HFF-Myc (cell line): Measurements from ENCODE around the gene CPT1B.

Source experiments
- DNase-seq: peaks from one replicate; pipeline ENCODE4 v3.0.0-alpha.2; 2011; ENCODE audit warnings: low read depth; ENCODE audit errors: extremely low read depth
- H3K4me3 ChIP-seq: replicated peaks from 2 replicates; pipeline ENCODE4 v1.5.1; 2011; ENCODE audit warnings: low read depth, mild to moderate bottlenecking, control low read depth, low read length
- CTCF ChIP-seq: IDR thresholded peaks from 2 replicates; pipeline ENCODE4 v1.5.1; 2012; ENCODE audit warnings: mild to moderate bottlenecking, low read depth, low read length, control low read depth; ENCODE audit errors: missing control alignments

The CPT1B gene

GRCh38 chr22:50569896-50570535, 8.2 kb downstream of the CPT1B start:
- TF ChIP-seq CTCF: no peak
- no peak overlapping the region for H3K4me3 ChIP-seq
- no peak for DNase-seq

GRCh38 chr22:50569041-50569459, 9.2 kb downstream of the CPT1B start:
- no peak overlapping the region for H3K4me3 ChIP-seq
- no peak for TF ChIP-seq CTCF
- no peak for DNase-seq

GRCh38 chr22:50568626-50569025, 9.6 kb downstream of the CPT1B start:
- no peak for TF ChIP-seq CTCF

GRCh38 chr22:50567721-50568252, 10.4 kb downstream of the CPT1B start:
- no peak for TF ChIP-seq CTCF
- H3K4me3 ChIP-seq: no peak overlapping the region
- no peak for DNase-seq

More at GRCh38 chr22:50568626-50569025, 9.6 kb downstream of the CPT1B start:
- no peak for DNase-seq
- H3K4me3 ChIP-seq: no peak overlapping the region

GRCh38 chr22:50564289-50564688, 13.9 kb downstream of the CPT1B start:
- no peak for TF ChIP-seq CTCF
- DNase-seq: no peak

GRCh38 chr22:50563413-50564160, 14.6 kb downstream of the CPT1B start:
- no peak for TF ChIP-seq CTCF
- no peak for DNase-seq
- peak overlapping the region; percentile 51 for H3K4me3 ChIP-seq

More at GRCh38 chr22:50564289-50564688, 13.9 kb downstream of the CPT1B start:
- H3K4me3 ChIP-seq: no peak overlapping the region
